GM12801 (cell line): ENCODE measurements around the gene RRBP1.

Experiments
- CTCF ChIP-seq: IDR thresholded peaks from one replicate; pipeline ENCODE4 v1.5.1; 2011; ENCODE audit warnings: control low read depth; ENCODE audit not compliant: insufficient read length; ENCODE audit errors: extremely low read depth

Gene RRBP1

GRCh38 chr20:17653835-17654648 lies 28.0 kb downstream of the RRBP1 start:
- TF ChIP-seq CTCF: no peak

GRCh38 chr20:17652411-17652810 lies 29.6 kb downstream of the RRBP1 start:
- no peak for TF ChIP-seq CTCF

- TF ChIP-seq CTCF: no peak
These were observed 30.2 kb downstream of the RRBP1 start for GRCh38 chr20:17651760-17652388.

- no peak for TF ChIP-seq CTCF
These were observed 30.8 kb downstream of the RRBP1 start for GRCh38 chr20:17651129-17651759.

GRCh38 chr20:17650301-17651128 lies 31.5 kb downstream of the RRBP1 start:
- TF ChIP-seq CTCF: no peak

GRCh38 chr20:17648791-17649730 lies 33.0 kb downstream of the RRBP1 start:
- TF ChIP-seq CTCF: no peak
